Endometrial microvascular endothelial cells (primary cell): ENCODE measurements around the gene SRMS. TPM values are rescaled to one million over a fixed set of nuclear protein-coding genes. Genes with fewer than 3 reads are reported as not detected.
"Not testable (repeated sequence)": the region's sequence is repeated elsewhere in the genome, so short reads cannot be mapped to it uniquely, and the experiment has no call there.

ENCODE experiments used
- in situ Hi-C: cut with HindIII; loops from 2 replicates; pipeline ENCODE4 v1.10.0; 2017; ENCODE audit warnings: low sequenced_read_pairs, low pct_unique_long_range_greater_than_20kb; ENCODE audit errors: inconsistent ontology term
- total RNA-seq: library from RNA; depleted of rRNA; stranded (reverse); fragments of >200 nt; gene quantifications from one replicate; pipeline ENCODE4 v1.2.3, GENCODE V29; 2015; ENCODE audit errors: inconsistent ontology term

SRMS gene
- total RNA-seq, 1 donor from 2014 or later: not detected

DNA sequence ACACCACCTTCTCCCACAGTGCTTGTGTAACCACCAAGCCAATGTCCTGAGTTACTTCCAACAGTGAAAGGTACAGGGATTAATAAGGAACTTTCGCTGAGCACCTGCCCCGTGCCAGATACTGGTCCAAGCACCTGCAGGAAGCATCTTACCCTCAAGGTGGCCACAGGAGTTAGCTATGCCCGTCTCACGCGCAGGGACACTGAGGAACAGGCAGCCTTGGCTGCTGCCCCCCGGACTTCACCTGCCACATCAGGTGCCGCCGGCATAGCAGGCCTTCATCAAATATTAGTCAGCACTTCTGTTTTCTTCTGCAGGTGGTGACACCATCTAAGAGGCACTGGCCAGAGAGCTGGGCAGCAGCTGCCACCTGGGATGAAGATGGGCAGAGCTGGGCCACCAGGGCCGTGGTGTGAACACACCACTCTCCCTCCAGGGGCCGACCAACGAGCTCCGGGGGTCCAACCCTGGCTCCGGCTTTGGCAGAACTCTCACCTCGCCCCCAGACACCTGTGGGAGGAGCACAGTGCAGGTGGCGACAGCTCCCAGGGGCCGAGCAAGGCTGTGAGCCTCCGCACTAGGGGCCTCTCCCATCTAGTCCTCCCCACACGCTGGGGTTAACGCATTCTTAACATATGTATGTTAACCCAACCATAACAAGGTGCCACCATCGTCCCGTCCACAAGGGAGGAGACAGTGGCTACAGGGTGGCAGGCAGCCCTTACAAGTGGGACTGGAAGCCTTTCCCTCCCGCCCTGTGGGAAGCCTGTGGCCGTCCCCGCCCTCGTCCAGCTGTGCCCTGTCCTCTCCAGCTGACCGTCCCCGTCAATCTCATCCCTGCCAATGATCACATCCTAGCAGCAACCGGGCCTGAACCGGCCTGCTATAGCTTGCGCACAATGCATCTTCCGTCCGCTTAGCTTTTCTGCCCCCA lies 29.9 kb downstream of the SRMS start:
- in situ Hi-C loops: no loop called here

DNA sequence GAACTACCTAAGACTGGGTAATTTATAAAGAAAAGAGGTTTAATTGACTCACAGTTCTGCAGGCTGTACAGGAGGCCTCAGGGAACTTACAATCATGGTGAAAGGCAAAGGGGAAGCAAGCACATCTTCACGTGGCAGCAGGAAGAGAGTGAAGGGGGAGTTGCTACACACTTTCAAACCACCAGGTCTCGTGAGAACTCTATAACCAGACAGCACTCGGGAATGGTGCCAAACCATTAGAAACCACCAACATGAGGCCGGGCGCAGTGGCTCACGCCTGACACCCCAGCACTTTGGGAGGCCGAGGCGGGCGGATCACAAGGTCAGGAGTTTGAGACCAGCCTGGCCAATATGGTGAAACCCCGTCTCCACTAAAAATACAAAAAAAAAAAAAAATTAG lies 33.0 kb downstream of the SRMS start:
- in situ Hi-C loops: not testable (repeated sequence)

DNA sequence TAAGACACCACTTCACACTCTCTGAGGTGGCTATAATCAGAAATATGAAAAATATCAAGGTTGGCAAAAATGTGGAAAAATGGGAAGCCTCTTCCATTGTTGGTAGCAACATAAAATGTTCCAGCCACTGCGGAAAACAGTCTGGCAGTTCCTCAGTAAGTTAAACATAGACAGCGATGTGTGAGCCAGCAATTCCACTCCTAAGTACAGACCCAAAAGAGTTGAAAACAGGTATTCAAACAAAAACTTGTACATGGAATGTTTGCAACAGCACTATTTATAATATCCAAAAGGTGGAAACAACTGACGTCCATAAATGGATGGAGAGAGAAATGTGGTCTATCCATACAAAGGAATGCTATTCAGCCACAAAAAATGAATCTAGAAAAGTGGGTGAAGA lies 34.3 kb downstream of the SRMS start:
- in situ Hi-C loops: no loop called here

DNA sequence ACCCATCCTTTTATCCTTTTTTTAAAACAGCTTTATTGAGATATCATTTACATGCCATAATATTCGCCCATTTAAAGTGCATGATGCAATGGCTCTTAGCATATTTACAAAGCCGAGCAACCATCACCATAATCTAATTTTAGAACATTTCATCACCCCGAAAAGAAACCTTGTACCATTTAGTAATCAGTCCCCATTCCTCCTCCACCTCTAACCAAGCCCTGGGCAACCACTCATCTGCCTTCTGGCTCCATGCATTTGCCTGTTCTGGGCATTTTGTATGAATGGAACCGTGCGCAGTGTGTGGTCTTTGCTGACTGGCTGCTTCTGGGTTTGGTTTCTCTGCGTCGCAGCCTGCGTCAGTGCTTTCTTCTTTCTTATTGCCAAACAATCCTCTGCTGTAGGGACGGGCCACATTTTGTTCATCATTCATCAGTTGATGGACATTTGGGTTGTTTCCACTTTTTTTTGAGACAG lies 38.4 kb downstream of the SRMS start:
- in situ Hi-C loops: no loop called here

DNA sequence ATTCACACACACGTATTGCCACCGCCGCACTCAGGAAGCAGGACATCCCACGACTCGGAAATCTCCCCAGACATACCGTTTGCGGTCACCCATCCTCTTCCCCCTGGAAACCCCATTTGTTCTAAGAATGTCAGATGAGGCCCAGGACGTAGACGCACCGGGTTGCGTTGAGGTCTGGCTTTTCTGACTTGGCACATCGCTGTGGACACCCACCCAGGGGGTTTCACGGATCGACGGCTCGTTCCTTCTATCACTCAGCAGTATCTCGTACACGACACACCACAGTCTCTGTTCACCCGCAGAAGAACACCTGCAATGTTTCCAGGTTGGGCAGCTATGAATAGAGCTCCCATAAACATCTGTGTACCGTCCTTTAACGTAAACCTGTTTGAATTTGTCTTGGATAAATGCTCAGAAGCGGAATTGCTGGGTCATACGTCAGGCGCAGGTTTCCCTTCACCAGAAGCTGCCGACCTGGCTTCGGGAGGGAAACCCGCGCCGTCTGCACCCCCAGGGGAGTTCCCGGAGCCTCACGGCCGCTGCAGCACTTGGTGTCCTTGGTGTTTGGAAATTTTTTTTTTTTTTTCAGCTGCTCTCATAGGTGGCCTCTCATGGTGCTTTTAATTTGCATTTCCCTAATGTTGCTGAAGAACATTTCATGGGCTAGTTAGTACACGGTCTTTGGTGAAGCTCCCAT lies 39.3 kb downstream of the SRMS start:
- in situ Hi-C loops: no loop called here

DNA sequence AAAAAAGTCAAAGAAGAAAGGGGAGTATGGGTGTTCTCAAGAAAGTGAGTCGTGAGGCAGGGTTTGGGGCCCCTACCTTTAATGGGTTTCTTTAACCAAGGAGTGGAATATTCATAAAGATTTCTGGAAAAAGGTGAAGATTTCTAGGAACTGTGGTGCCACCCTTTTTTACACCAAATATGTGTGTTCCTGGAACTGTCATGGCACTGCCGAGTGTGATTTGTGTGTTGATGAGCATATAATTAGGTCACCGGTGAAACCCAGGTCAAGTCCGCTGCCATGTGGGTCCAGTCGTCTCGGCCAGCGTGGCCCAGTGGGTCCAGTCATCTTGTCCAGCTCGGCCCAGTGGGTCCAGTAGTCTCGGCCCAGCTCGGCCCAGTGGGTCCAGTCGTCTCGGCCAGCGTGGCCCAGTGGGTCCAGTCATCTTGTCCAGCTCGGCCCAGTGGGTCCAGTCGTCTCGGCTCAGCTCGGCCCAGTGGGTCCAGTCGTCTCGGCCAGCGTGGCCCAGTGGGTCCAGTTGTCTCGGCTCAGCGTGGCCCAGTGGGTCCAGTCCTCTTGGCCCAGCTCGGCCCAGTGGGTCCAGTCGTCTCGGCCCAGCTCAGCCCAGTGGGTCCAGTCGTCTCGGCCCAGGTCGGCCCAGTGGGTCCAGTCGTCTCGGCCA lies 40.3 kb downstream of the SRMS start:
- in situ Hi-C loops: no loop called here

DNA sequence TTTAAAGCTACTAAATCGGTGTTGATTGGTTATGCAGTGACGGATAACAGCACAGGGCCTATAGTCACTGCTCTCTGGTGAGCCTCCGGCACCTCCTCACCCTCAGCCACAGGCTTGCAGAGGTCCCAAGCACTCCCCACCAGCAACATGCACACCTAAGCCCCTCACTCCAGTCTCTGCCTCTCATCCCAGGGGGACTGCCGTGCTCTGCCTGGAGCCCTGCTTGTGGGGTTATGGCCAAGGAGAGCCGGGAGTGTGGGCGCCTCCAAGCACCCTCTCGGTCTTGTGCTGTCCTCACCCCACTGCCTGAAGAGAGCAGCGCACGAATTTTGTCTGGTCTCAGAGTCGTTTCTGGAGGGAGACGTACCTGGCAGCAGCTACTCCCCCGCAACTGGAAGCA lies 41.8 kb downstream of the SRMS start:
- in situ Hi-C loops: no loop called here

DNA sequence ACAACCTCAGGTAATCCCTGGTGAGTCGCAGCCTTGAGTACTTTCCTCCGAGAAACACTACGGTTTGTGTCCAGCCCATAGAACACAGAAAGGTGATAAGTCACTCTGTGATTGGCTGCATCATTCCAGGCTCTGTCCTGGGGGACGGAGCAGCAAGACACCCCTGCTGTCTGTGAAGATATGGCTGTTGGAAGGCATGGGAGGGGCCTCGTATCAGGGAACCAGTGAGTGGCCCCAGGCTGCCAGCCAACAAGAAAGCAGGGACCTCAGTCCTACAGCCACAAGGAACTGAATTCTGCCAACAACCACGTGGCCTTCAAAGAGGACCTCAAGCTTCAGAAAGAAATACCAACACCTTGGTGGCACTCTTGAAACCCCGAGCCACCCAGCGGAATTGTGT lies 42.3 kb downstream of the SRMS start:
- in situ Hi-C loops: no loop called here

DNA sequence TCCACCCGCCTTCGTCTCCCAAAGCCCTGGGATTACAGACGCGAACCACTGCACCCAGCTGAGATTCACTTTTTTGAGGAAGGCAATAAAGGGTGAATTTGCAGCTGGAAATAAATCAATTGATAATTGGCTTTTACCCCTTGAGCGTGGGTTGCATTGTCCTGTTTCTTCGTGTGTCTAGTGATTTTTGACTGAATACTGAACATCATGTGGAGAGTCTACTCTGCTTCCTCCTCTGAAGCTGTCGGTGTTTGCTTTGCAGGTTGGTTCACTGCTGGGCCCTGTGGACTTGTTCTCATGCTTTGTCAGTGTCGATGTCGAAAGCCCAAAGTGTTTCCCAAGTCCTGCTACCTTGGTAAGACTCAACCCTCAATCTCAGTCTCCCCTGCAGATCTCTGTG lies 42.9 kb downstream of the SRMS start:
- in situ Hi-C loops: no loop called here

DNA sequence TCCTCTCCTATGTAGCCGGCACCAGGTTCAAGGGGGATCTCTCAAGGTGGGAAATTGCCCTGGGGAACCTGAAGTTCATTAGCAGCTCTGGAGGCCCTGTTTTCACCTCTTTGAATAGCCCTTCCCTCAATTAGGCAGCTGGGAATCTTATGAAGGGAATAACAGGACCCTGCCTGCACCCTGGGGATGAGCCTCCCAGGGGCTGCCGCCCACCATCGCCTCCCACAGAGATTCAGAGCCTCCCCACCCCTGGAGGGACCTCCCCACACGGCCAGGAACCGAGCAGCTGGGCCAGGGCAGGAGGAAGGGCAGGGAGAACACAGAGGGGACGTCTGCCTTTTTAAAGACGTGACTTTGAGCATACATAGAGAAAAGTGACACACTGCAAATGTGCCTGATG lies 44.0 kb downstream of the SRMS start:
- in situ Hi-C loops: no loop called here

DNA sequence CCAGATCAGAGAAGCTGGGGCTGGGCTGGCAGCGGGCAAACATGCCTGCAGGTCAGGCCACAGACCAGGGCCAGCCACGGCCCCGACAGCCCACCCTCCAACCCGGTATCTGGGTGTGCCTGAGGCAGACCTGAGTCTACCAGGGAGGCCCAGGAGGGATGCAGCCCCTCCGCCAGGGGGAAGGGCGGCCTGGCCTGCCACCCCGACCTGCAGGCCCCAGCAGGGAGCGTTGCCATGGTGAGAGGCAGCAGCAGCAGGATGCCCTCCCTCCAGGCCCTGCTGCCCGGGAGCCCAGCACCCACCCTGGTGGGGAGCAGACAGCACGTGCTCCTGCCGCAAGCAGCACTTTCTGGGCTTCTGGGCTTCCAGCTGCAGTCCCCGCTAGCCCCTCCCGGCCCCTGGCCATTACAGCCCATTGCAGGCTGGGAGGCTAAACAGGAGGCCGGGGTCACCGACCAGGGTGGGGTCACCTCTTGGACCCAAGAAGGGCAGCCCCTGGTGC lies 44.8 kb downstream of the SRMS start:
- in situ Hi-C loops: no loop called here

DNA sequence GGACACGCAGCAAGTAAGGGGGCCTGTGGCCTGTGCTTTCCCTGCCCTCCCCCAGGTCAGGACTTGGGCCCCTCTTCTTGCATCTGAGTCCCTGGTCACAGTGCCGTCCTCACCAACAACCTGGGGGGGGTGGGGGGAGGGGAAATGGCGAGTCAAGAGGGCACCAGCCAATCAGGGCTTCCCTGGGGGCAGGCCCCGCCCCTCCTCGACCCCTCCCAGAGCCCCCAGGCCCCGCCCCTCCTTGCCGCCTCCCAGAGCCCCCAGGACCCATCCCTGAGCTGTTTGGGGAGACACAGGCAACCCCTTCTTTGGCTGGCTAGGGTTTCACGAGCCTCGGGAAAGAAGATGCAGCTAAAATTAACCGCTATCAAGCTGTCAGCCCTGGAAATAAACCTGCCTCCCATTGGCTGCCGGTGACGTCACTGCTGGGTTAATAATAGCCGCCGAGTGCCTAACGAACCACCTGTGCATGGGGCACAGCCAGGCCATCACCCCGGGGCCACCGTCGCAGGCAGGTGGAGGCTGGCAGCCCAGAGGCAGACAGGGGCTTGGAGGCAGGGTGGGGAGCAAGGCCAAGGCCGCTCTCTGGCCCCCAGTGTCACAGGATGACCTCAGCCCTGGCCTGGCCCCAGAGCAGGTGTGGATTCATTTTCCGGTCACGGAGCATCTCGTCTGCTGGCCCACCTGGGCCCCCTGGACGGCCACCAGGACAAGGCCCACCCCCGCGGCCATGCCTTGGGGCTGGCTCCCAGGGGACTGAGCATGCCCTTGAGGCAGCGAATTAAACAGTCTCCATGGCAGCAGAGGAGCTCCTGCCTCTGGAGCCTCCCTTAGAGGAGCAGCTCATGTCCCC lies 45.5 kb downstream of the SRMS start:
- in situ Hi-C loops: no loop called here

DNA sequence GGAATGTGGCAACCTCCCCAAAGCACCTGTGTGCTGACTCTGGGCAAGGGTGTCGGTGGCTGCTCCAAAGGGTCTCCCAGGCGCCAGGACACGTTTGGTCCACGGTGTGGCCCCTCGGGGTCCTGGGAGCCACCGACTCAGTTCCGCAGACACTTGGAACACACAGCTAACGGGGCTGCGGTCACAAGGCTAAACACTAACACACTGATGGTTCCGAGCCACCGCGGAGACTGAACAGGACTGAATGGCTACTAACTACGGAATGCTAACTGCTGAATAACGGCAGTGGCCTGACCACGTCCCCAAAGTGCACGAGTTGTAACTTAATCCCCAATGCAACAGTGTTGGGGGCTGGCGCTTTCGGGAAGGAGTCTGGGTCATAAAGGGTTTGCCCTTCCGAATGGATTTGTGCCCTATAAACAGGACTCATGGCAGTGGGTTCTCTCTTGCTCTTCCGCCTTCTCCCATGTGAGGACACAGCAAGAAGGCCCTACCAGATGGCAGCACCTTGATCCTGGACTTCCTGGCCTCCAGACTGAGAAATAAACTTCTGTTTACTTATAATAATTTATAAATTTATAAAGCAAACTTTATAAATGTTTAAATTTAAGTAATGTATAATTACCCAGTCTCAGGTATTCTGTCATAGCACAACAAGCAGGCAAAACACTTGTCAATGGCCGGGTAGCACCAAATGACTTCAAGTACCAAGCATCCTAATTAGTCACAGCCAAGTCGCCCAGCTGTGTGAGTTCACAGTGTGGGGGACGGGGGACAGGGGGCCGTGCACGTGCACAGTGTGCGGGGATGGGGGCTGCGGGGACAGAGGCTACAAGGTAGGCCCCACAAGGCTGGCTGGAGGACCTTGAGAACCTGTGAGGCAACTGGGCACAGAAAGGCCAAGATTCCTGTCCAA lies 46.4 kb downstream of the SRMS start:
- in situ Hi-C loops: no loop called here

DNA sequence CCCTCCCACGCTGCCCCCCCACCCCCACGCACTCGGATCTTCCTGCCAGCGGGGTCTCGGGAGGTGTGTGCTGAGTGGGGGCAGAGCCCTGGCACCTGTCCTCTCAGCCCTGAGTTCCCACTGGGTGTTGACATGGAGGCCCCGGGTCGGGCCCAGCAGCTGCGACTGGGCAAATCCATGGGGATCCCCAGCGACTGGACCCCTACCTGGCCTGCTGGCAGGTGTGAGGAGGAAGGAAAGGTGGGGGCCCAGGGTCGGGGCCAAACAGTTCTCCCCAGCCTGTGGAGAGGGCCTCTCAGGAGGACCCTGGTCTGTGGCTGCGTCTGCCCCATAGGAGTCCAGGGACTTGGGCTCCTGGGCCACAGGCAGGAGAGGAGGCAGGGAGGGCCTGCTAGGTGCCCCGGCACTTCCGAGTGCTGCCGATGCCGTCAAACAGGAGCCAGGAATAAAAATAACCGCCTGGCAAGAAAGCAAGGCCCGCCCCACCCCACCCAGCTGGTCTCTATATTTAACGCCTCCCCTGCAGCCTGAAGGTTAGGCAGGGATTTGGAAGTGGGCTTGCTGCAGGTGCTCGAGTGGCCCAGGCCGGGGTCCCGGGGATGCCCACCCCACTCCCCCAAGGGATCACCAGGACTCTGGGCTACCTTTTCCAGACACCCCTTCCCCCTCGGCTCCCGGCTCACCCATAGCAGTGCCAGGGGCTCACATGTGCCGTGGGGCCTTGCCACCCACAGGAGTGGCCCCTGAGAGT lies 47.2 kb downstream of the SRMS start:
- in situ Hi-C loops: no loop called here

DNA sequence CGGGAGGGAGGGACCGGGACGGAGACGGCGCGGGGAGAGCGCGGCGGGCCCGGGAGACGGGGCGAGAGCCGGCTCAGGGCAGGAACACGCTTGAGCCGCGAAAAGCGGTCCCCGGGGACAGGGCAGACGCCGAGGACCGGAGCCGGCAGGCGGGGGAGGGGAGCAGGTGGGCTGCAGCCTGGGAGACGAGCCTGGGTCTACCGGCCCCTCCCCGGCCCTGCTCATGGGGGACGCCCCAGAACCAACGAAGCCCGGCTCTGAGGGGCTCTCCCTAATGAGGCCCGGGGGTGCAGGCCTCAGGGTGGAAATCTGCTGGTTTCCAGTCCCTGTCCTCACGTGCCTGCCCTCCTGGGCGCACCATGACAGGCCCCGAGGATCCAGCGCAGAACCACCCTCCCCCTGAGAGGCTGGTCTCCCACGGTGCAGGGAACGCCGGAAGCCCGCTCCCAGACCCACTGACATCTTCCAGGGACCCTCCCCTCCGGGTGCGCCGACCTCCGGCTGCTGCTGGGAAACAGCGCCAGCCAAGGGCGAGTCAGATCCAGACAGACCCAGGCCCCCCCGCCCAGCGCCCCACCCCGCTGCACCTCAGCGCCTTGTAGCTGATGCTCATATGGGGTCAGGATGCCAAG lies 48.1 kb downstream of the SRMS start:
- in situ Hi-C loops: no loop called here

DNA sequence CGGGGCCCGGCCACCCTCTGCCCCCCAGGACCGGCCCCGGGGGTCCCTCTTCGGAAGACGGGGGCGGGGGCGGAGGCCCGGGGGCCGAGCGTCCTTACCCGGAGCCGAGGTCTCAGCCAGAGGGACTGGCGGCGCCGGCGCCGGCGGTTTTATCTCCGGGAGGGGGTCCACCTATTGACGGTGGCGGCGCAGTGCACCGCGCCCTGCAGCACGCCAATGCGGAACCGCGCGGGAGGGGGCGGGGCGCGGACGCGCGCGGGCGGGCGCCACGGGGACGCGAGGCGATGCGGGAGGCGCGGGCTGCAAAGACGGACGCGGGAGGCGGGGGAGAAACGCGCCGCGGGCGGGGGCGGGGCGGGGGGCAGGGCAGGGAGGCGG lies 48.6 kb downstream of the SRMS start, which contains the start of gene EEF1A2:
Gene EEF1A2 (minus strand): TSS at position 124 of the 378 bp plus-strand sequence. CDS start 1,320 bp downstream, outside the sequence.
- in situ Hi-C loops: no loop called here
